NCI-H446 (cell line): ENCODE measurements around the gene MCU.
"Not testable (repeated sequence)": the region's sequence is repeated elsewhere in the genome, so short reads cannot be mapped to it uniquely, and the experiment has no call there.

ENCODE experiments used
- DNase-seq, 2 experiments: peaks; one replicate each; lab custom pipeline; 2025; lab: John Stamatoyannopoulos, UW

The MCU gene

DNA sequence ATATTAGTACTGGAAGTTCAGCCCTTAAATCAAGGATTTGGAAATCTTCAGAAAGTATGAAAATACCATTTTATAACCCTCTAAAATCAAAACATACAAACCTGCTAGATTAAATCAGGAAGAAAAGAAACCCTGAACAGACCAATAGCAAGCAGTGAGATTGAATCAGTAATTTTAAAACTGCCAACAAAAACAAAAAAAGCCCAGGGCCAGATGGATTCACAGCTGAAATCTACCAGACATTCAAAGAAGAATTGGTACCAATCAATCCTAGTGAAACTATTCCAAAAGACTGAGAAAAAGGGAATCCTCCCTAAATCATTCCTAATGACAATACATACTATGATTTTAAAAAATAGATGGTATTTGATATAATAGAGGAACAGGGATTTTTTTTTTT lies 70.1 kb downstream of the MCU start:
- peak in 1 of 2 experiments; percentile 1 for DNase-seq

DNA sequence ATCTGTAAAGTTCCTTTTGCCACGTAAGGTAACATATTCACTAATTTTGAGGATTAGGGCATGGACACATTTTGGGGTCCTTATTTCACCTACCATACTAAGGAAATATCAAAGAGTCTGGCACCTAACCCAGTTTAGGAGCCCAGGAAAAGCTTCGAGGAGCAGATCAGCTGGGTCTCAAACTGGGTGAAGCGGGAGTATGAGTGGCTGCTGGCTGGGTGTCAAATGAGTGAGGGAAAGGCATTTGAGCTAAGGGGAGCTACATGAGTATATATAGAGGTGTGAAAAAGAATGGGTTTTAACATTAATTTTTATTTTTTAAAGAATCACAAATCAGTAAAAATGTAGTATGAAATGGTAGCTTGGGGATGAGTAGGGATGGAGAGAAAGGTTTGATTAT lies 71.3 kb downstream of the MCU start:
- no peak for DNase-seq

DNA sequence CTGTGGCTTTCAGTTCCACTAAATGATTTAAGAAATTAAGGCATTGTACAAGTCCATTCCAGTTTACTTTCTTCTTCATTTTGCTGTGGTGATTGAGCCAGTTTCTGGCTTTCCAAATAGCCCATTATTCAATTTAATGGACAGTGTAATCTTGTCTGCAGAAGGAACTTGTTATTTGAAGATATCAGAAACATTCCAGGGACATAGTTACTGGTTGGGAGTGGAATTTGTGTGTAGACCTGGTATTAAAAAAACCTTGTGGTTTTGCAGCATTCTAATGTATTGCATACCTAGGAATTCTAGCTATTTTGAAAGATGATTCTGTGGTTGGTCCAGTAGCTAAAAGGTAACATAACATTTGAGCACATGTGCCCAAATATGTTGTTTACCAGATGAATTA lies 72.2 kb downstream of the MCU start:
- no peak for DNase-seq

DNA sequence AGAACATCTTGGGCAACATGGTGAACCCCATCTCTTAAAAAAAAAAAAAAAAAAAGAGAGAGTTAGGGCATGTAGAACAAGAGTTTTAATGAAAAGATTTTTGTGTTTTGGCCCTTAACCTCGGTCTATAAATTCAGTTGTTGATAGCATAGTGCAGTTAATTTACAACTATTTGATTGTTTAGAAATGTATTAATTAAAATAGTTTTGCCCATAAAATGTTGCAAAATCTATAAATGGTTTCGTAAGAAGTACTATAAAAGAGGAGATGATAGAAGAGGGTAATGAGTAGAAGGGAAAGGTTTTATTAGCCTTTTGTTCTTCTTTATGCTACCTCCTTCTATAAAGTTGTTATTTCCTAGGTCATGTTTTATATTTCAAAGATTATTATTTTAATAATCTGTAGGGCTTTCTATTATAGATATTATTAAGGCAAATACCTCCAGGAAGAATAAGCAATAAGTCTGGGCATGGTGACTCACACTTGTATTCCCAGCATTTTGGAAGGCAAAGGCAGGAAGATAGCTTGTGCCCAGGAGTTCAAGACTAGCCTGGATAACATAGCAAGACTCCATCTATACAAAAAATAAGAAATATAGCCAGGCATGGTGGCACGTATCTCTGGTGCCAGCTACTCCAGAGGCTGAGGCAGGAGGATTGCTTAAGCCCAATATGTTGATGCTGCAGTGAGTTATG lies 73.3 kb downstream of the MCU start:
- DNase-seq: no peak

DNA sequence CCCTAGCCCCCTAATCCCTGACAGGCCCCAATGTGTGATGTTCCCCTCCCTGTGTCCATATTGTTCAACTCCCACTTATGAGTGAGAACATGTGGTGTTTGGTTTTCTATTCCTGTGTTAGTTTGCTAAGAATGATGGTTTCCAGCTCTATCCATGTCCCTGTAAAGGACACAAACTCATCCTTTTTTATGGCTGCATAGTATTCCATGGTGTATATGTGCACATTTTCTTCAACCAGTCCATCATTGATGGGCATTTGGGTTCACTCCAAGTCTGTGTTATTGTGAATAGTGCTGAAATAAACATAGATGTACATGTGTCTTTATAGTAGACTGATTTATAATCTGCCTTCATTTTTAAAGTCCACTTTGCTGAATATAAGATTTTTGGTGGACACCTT lies 79.3 kb downstream of the MCU start:
- DNase-seq: not testable (repeated sequence)

DNA sequence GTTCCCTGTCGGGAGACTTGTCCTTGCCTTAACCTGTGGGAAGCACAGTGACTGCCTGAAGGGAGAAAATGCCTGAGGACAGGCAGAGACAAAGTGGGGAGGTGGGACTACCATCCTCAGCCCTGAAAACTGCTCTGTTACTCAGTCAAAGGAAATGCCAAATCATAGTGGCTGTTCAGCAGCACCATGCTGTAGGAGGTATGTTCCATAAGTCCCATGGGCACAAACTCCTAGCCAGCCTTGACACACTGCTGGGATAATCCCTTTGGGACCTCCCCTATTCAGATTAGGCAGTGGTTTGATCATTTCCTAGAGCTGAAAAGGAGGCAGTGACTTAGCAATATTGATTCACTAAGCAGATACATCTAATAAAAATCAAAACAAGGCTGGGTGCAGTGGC lies 80.1 kb downstream of the MCU start:
- no peak for DNase-seq

DNA sequence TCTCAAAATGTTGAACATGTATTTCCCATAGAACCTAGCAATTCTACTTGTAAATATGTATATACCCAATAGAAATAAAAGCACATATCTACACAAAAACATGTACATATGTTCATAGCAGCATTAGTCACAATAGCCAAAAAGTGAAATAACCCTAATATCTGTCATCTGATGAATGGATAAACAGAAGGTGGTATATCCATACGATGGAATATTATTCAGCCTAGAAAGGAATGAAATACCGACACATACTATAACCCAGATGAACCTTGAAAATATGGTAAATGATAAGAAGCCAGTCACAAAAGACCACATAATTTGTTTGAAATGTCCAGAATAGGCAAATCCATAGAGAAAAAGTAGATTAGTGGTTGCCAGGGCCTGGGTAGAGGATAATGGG lies 87.9 kb downstream of the MCU start:
- no peak for DNase-seq

DNA sequence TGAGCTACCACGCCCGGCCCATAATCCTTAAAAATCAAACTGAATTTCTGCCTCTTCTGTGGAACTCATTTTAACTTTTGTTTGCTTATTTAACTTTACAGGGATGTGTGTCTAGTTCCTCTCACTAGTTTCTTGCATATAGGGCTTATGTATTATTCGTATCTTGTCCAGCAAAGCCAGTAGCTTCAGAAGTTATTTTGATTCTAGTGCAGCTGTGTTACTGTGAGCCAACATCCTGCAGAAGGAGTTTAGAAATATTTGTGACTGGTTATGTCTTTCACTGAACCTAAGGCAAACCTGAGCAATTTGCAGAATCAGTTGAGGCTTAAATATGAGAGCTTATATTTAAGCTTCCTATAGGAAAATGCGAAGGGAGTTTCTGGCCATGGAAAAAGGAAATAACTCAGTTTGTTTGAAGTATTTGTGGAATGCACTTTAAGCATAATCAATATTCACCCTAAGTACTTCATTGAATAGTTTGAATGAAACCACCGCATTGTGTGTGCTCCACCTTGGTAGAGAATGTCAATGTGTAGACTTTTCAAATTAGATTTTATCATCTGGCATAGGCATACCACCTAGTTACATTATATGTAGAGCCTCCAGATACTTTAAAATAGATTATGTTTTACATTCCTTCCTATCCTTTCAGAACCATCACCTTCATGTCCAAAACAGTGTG lies 90.8 kb downstream of the MCU start:
- no peak for DNase-seq

DNA sequence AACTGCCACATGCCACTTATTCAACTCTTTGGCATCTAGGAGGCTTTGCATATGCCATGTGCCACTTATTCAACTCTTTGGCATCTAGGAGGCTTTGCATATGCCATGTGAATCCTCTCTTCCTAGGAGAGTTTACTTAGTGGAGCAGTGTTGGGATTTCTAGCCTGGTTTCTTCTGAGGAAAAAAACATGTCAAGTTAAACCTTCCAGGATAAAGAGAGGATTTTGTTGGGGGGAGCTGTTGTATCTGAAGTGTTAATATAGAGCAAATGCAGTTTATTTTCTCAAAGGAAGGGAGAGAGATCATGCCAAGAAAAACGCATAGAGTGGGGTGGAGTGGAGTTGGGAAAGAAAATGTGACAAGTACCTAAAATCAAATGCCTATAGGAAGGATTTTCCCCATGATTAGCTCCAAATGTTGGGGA lies 91.5 kb downstream of the MCU start:
- DNase-seq: no peak

DNA sequence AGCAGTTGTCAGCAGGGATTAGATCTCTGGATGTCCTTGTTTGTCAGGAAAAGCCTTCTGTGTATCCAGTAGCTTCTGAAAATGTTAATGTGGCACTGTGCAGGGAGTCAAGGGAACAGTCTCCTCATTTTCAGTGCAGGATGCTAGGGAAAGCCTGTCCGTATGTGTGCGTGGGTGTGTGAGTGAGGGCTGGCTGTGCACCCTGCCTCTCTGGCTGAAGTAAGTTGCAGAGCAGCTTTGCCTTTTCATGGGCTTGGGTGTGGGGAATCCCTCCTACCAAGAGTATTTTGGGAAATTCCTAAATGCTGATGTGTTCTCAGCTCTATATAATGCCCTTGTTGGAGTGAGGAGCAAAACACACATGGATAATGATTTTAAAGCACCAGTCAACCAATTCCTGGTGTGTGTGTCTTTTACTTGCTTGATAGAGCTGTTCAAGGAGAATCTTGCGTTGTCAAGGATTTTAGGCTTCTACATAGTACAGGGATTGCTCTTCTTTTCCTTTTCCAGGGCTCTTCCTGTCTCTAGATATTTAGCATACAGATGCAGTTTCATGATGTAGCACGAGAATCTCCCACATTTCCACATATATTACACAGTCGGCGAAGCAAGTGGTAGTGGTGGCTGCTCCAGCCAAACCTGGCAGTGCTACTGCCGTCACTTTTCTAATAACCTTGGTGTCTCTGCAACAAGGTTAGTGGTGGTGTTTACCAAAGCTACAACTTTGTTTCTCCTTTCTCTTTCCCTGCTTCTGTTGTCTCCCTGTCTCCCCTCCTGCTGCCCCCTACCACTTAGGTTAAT lies 92.8 kb downstream of the MCU start:
- no peak for DNase-seq

DNA sequence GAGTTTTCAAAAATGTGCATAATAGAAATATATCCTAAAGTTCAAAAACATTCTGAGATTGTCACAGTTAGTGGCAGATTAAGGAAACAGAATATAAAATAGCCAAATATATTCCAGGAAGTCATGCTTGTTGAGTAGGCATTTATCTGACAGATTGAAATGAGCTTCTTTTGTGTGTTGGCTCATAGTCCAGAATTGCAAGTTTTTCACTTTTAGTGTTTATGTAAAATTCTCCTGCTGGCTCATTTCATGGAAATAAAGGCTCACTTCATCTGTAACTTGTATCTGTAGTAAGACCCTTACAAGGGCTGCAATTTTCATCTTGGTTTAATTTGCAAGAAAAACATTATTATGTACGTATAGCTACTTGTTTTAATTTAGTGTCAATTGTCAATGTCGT lies 93.5 kb downstream of the MCU start:
- DNase-seq: no peak

DNA sequence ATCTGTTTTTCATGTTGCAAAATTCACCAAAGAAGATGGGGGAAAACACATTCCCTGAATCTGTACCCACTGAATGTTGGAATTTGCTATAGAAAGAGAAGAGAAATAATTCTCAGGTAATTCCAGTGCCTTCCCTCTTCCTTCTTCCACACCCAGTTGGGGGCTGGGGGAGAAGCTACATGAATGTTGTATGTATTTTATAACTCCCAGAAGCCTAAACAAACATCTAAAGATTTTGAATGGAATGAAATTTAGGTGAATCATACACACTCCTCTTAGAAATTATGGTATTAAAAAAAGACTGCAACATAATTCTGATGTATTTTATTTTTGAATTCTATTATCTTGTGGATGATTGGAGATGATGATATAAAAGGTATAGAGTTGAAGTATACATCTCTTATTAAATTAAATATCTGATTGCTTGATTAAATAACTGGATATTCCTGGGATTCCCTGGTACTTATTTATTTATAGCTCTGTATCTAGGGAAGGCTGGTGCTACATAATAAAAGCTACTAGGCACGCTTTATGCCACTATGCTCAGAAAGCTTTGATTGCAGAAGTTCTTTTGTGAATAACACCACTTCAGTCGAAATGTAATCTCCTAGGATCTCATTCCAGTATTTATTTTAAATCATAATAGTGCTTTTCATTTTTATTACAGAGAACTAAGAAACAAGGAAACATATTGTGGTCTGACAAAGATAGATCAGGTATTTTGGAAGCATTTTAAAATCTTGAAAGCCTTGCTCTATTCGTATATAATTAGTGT lies 98.5 kb downstream of the MCU start:
- no peak for DNase-seq

DNA sequence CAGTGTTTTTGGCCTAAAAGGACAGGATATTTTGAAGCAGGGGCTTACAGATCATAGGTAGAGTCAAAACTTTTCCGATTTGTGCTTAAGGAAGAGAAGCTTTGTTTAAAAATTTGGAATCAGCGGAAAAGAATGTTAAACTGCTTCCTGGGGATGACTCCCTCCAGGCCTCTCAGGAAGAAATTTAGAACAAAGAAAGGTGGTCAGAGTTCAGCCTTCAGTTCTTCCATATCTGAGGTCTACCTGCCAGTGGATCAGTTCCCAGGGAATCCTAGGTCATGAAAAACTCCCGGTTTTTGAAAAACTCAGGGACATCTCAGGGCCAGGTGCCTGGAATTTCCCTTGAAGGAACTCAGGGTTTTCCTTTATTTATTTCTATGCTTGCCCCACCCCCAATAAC lies 100.3 kb downstream of the MCU start:
- no peak for DNase-seq

DNA sequence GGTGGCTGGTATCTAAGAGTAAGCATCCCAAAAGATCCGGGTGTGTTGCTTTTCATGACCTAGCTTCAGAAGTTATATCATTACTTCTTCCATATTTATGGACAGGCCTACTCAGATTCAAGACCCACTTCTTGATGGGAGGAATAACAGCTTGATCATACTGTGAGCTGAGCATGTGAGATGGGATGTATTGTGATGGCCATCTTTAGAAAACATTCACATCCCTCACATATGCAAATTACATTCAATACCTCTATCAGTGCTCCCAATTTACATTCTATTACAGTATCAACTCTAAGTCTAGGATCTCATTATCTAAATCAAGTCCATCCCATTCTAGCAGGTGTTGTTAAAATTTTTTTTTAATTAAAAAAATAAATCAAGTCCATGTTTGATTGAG lies 101.8 kb downstream of the MCU start:
- DNase-seq: no peak

DNA sequence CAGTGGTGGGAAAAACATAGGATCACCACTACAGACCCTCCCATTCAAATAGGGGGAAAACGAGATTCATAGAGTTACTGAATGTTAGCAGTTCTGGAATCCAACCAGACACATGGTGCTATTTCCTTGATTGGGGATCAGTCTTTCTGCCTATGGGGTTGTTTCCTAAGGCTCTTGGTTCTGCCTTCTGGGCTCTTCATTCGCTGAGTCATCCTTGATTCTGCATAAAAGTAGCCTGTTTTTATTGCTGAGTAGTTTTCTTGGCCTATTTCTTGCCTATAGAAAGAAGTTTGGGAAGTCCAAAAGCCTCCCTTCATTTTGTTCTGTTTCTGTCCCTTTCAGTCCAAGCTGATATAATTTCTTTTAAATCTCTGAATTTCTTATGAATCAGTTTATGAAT lies 102.3 kb downstream of the MCU start:
- no peak for DNase-seq

DNA sequence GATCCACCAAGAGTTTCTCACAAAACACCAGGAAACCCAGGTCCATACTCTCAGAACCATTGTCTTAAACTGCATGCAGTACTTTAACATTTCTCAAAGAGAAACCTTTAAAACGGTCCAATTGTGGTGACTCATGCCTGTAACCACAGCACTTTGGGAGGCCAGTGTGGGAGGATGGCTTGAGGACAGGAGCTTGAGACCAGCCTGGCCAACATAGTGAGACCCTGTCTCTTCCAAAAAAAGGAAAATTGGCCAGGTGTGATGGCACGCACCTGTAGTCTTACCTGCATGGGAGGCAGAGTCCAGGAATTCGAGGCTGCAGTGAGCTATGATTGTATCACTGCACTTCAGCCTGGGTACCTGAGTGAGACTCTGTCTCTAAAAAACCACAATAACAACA lies 104.1 kb downstream of the MCU start:
- DNase-seq: no peak

DNA sequence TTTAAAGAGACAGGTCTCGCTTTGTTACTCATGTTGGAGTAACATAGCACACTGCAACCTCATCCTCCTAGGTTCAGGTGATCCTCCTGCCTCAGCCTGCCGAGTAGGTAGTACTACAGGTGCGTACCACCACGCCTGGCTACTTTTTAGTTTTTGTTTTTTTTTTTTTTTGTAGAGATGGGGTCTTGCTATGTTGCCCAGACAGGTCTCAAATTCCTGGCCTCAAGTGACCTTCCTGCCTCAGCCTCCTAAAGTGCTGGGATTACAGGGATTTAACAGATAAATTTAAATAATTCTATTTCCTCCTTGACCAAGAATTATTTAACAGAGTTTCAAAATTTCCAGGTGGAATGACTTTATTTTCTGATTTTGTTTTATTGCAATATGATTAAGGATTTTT lies 104.6 kb downstream of the MCU start:
- no peak for DNase-seq

DNA sequence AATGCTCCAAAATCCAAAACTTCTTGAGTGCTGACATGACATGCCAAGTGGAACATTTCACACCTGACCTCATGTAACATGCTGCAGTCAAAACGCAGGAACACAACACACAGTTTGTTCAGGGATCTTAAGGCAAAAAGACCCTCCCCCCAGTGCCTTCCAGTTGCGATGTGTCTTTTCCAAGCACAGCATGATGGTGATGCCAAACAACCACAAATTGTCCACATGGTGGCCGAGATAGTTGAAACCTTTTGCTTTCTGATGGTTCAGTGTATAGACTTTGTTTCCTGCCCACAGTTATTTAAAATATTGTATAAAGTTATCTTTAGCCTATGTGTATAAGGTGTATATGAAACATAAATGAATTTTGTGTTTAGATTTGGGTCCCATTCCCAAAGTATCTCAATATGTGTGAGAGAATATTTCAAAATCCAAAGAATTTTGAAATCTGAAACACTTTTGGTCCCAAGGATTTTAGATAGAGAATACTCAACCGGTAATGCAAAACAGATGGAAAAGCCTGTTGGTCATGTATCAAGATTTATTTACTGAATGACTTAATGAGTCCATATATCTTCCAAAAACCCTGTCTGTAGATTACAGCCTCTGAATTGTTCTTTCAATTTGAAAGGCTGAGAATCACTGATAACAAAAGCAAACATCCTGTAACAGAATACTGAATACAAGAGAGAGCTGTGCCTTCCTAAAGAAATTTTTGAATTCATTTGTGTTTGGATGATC lies 108.2 kb downstream of the MCU start:
- no peak for DNase-seq

DNA sequence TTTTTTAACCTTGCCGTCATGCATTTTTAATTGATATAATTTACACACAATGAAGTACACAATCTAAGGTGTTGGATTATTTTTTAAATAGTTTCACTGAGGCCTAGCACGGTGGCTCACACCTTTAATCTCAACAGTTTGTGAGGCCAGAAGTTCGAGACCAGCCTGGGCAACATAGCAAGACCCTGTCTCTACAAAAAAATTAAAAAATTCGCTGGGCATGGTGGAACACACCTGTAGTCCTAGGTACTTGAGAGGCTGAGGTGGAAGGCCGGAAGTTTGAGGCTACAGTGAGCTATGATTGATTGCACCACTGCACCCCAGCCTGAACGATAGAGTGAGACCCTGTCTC lies 108.8 kb downstream of the MCU start:
- no peak for DNase-seq

DNA sequence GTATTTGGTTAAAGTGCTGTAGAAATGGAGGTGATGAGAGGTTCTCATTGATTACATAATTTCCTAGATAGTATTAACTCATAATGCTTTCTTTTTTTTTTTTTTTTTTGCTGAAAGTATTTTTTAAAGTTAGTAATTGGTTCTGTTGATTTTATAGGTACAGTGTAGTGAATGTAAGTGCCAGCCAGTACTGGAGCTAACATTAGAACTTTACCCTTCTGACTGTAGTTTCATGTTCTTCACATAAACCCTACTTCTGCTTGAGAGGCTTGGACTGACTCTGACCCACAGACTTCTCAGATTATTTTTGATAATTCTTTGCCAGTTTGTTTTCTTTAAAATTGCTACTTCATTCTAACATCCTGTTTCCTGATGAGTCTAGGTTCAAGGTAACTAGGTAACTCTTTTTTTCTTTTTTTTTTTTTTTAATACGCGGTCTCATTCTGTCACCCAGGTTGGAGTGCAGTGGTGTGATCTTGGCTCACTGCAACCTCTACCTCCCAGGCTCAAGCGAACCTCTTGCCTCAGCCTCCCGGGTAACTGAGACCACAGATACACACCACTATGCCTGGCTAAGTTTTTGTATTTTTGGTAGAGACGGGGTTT lies 109.4 kb downstream of the MCU start:
- DNase-seq: no peak

DNA sequence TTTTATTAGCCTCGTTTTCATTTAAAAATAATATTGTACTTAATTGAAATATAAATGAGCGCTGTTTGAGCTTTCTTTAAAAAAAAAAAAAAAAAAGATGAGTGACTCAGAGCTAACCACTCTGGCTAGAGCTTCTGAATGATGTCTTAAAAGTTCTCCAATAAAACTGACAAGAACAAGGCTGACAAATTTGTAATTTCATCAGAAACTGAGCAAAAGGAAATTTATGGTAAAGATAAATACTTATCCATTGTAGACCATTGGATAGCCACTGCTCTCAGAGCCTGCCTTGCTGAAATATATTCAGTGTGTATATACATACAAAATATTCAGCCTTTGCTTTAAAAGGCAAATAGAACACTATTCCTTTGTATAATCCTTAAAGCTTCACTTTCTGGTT lies 110.4 kb downstream of the MCU start:
- no peak for DNase-seq
